ENCODE results near the gene RGS7.
"Not testable (repeated sequence)": the region's sequence is repeated elsewhere in the genome, so short reads cannot be mapped to it uniquely, and the experiment has no call there.

GRCh38 chr1:240783728-240784137, 573.3 kb downstream of the RGS7 start:
- TF ChIP-seq CTCF, POLR2A (IDR thresholded peaks at IDR 0.05): not testable (repeated sequence)

All from Peyer's patch (tissue), 4 donors.